OCI-LY1 (cell line): ENCODE measurements around the gene RNFT2.

Experiments
- H2AFZ ChIP-seq: fragments of 200-600 bp; sonication (generic), shearing (Covaris generic); 2 replicates; pipeline ENCODE4 v1.6.0; 2014; ENCODE audit warnings: antibody characterized with exemption, mild to moderate bottlenecking, low read length
- H3F3A ChIP-seq: fragments of 200-600 bp; sonication (generic), shearing (Covaris generic); 2 replicates; pipeline ENCODE4 v1.6.0; 2014; ENCODE audit warnings: mild to moderate bottlenecking, antibody characterized with exemption, low read length, moderate library complexity; ENCODE audit not compliant: insufficient read depth
- H3K27ac ChIP-seq: fragments of 200-600 bp; sonication (generic); 2 replicates; pipeline ENCODE4 v1.5.1; 2014; ENCODE audit warnings: low read length, mixed run types, mild to moderate bottlenecking, low read depth; ENCODE audit not compliant: poor library complexity, severe bottlenecking
- H3K27me3 ChIP-seq: fragments of 200-600 bp; sonication (generic); 2 replicates; pipeline ENCODE4 v1.6.0; 2014; ENCODE audit warnings: antibody characterized with exemption, mild to moderate bottlenecking, low read length, moderate library complexity; ENCODE audit not compliant: insufficient read depth
- H3K36me3 ChIP-seq: fragments of 200-600 bp; sonication (generic); 2 replicates; pipeline ENCODE4 v1.6.1; 2014; ENCODE audit warnings: mild to moderate bottlenecking, antibody characterized with exemption, low read length, moderate library complexity, mixed read lengths; ENCODE audit not compliant: insufficient read depth
- H3K4me1 ChIP-seq: fragments of 200-600 bp; sonication (generic); 2 replicates; pipeline ENCODE4 v1.5.1; 2014; ENCODE audit warnings: mild to moderate bottlenecking, low read length, moderate library complexity; ENCODE audit not compliant: insufficient read depth, severe bottlenecking
- H3K4me2 ChIP-seq: fragments of 200-600 bp; sonication (generic), shearing (Covaris generic); 2 replicates; pipeline ENCODE4 v1.6.1; 2014; ENCODE audit warnings: low read length
- H3K4me3 ChIP-seq: fragments of 200-600 bp; sonication (generic); 2 replicates; pipeline ENCODE4 v1.5.1; 2014; ENCODE audit warnings: low read length, low read depth, mild to moderate bottlenecking, mixed read lengths; ENCODE audit not compliant: poor library complexity, severe bottlenecking
- H3K79me2 ChIP-seq: fragments of 200-600 bp; shearing (Covaris generic); 2 replicates; pipeline ENCODE4 v1.6.1; 2016; ENCODE audit warnings: mixed run types, low read length, mixed read lengths; ENCODE audit not compliant: insufficient read depth
- H3K9ac ChIP-seq: fragments of 200-600 bp; sonication (generic), shearing (Covaris generic); 2 replicates; pipeline ENCODE4 v1.6.1; 2014; ENCODE audit warnings: mild to moderate bottlenecking, low read length, mixed read lengths
- H3K9me2 ChIP-seq: fragments of 200-600 bp; sonication (generic), shearing (Covaris generic); 2 replicates; pipeline ENCODE4 v1.6.1; 2014; ENCODE audit warnings: low read depth, mild to moderate bottlenecking, low read length, mixed read lengths
- H3K9me3 ChIP-seq: fragments of 200-600 bp; shearing (Covaris generic); 2 replicates; pipeline ENCODE4 v1.6.1; 2014; ENCODE audit warnings: low read length, mixed read lengths
- H4K20me1 ChIP-seq: fragments of 200-600 bp; sonication (generic), shearing (Covaris generic); 2 replicates; pipeline ENCODE4 v1.6.0; 2016; ENCODE audit warnings: mild to moderate bottlenecking, low read length; ENCODE audit not compliant: insufficient read depth
- EZH2 ChIP-seq: fragments of 200-600 bp; sonication (generic), shearing (Covaris generic); IDR thresholded peaks from 2 replicates; pipeline ENCODE4 v1.8.0; 2017; ENCODE audit warnings: borderline replicate concordance, mixed run types, mild to moderate bottlenecking, antibody characterized with exemption, low read length, moderate library complexity, mixed read lengths
- TF ChIP-seq, protein P1 (sequence below): fragments of 200-600 bp; sonication (generic), shearing (Covaris generic); IDR thresholded peaks from 2 replicates; pipeline ENCODE4 v1.5.1; 2017; ENCODE audit warnings: mild to moderate bottlenecking, antibody characterized with exemption, low read length, moderate library complexity, mixed read lengths

RNFT2 gene

DNA sequence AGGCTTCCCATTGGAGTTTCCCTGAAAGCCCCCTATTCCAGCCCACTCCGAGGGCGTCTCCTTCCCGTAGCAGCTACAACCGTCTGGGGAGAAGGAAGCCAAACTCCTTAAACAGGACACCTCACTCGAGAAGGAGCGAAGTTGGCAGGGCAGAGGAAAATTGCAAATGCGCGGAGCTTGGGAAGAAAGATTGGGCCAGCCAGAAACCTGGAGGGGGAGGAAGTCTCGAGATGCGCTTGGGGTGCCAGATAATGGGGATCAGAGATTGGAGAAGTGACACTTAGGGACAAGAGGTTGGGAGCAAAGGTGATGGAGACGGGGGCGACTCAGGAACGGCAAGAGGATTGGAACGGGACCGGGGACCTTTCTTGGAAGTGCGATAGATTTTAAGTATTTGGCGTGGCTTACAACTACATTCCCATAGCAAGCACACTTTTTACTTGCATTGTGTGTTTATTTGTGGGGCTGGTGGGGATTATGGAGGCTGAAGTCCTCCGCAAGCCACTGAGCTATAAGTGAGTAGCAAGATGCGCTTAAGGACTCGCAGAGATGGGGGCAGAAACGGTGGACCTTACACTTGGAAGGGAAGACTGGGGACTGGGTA is 142.2 kb downstream of the RNFT2 start:
- Histone ChIP-seq H3K79me2 (peaks cover 44% of the 10 kb centered on the region), H3K9ac (peak overlapping the region; percentile 92), H3F3A (no peaks in the 10 kb centered on the region), H3K27ac (peak overlapping the region; percentile 76), H2AFZ (no peak overlapping the region), H3K27me3 (no peaks in the 10 kb centered on the region), H3K4me3 (peak overlapping the region; percentile 86), H3K4me2 (peak overlapping the region; percentile 91), H3K9me3 (no peaks in the 10 kb centered on the region), H3K4me1 (peaks cover 41% of the 10 kb centered on the region), H4K20me1 (no peaks in the 10 kb centered on the region), H3K36me3 (peaks cover 37% of the 10 kb centered on the region), H3K9me2 (no peaks in the 10 kb centered on the region)
- TF ChIP-seq EZH2, result no peak
- TF ChIP-seq, protein P1, sequence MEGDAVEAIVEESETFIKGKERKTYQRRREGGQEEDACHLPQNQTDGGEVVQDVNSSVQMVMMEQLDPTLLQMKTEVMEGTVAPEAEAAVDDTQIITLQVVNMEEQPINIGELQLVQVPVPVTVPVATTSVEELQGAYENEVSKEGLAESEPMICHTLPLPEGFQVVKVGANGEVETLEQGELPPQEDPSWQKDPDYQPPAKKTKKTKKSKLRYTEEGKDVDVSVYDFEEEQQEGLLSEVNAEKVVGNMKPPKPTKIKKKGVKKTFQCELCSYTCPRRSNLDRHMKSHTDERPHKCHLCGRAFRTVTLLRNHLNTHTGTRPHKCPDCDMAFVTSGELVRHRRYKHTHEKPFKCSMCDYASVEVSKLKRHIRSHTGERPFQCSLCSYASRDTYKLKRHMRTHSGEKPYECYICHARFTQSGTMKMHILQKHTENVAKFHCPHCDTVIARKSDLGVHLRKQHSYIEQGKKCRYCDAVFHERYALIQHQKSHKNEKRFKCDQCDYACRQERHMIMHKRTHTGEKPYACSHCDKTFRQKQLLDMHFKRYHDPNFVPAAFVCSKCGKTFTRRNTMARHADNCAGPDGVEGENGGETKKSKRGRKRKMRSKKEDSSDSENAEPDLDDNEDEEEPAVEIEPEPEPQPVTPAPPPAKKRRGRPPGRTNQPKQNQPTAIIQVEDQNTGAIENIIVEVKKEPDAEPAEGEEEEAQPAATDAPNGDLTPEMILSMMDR, result no peak

GRCh38 chr12:116880817-116881324 is 142.8 kb downstream of the RNFT2 start:
- Histone ChIP-seq H3K27me3 (no peaks in the 10 kb centered on the region), H4K20me1 (no peaks in the 10 kb centered on the region), H3K4me1 (peaks cover 45% of the 10 kb centered on the region), H3F3A (no peaks in the 10 kb centered on the region), H3K4me2 (peak overlapping the region; percentile 95), H3K36me3 (peaks cover 33% of the 10 kb centered on the region), H3K9ac (peak overlapping the region; percentile 92), H3K79me2 (peaks cover 42% of the 10 kb centered on the region), H2AFZ (no peak overlapping the region), H3K9me2 (no peaks in the 10 kb centered on the region), H3K27ac (peak overlapping the region; percentile 76), H3K4me3 (peak overlapping the region; percentile 86), H3K9me3 (no peaks in the 10 kb centered on the region)
- TF ChIP-seq, protein P1, result peak; percentile 26
- no peak for TF ChIP-seq EZH2

- H3K27me3 ChIP-seq, result no peaks in the 10 kb centered on the region
- H3F3A ChIP-seq, result no peaks in the 10 kb centered on the region
- H2AFZ ChIP-seq, result no peak within 1 kb of the TSS
- peaks cover 45% of the 10 kb centered on the region for H3K4me1 ChIP-seq
- TF ChIP-seq, protein P1, result no peak
- no peak for TF ChIP-seq EZH2
- H3K4me2 ChIP-seq, result peak within 1 kb of the TSS; percentile 95
- H3K9me2 ChIP-seq, result no peaks in the 10 kb centered on the region
- peak within 1 kb of the TSS; percentile 86 for H3K4me3 ChIP-seq
- H3K9ac ChIP-seq, result peak within 1 kb of the TSS; percentile 92
- peaks cover 28% of the 10 kb centered on the region for H3K36me3 ChIP-seq
- H4K20me1 ChIP-seq, result no peaks in the 10 kb centered on the region
- peak within 1 kb of the TSS; percentile 76 for H3K27ac ChIP-seq
- peaks cover 38% of the 10 kb centered on the region for H3K79me2 ChIP-seq
- H3K9me3 ChIP-seq, result no peaks in the 10 kb centered on the region
Measured at GRCh38 chr12:116881325-116881876, 143.3 kb downstream of the RNFT2 start, which contains the start of gene HRK. Gene HRK, minus strand, starts transcription at chr12:116881441. Its CDS starts 134 bp downstream, at chr12:116881307.
